Thoracic aorta (tissue), 2 donors: ENCODE measurements around the gene NDRG2. TPM values are rescaled to one million over a fixed set of nuclear protein-coding genes. Genes with fewer than 3 reads are reported as not detected.

Source experiments
- ATAC-seq: fragments of 150-250 bp; one replicate; pipeline ENCODE4 v1.8.0; 2017; ENCODE audit warnings: low read depth; ENCODE audit not compliant: insufficient number of reproducible peaks, low FRiP score
- DNase-seq: peaks from one replicate; pipeline ENCODE4 v3.0.0-alpha.2; 2020; ENCODE audit warnings: low spot score
- H3K27ac ChIP-seq, 2 donors: fragments of 200-600 bp; sonication (generic); 1 replicate in 1 of 2; 2 replicates in 1 of 2; pipeline ENCODE4 v1.5.1; 2016; ENCODE audit warnings: mild to moderate bottlenecking in 2 of 2, moderate library complexity in 2 of 2
- H3K27me3 ChIP-seq: fragments of 200-600 bp; sonication (generic); replicated peaks from 2 replicates; pipeline ENCODE4 v1.6.0; 2016; ENCODE audit warnings: mild to moderate bottlenecking; ENCODE audit not compliant: insufficient read depth
- H3K36me3 ChIP-seq: fragments of 200-600 bp; sonication (generic); one replicate; pipeline ENCODE4 v1.5.1; 2016
- H3K4me1 ChIP-seq, 2 donors: fragments of 200-600 bp; sonication (generic); 1 replicate in 1 of 2; 2 replicates in 1 of 2; pipeline versions ENCODE4 v1.5.1 to v1.6.0; 2016; ENCODE audit warnings: low read depth in 2 of 2, mild to moderate bottlenecking in 1 of 2; ENCODE audit not compliant: control insufficient read depth in 1 of 2
- H3K4me3 ChIP-seq: fragments of 200-600 bp; sonication (generic); 2 replicates; pipeline ENCODE4 v1.5.1; 2016; ENCODE audit warnings: mild to moderate bottlenecking
- H3K9me3 ChIP-seq: fragments of 200-600 bp; sonication (generic); 2 replicates; pipeline ENCODE4 v1.5.1; 2016
- CTCF ChIP-seq: fragments of 200-600 bp; sonication (generic); IDR thresholded peaks from one replicate; pipeline ENCODE4 v1.5.1; 2019; ENCODE audit warnings: antibody characterized with exemption
- total RNA-seq, 2 donors: library from RNA; depleted of rRNA; stranded (reverse); fragments of >200 nt; gene quantifications; one replicate each; pipeline versions ENCODE4 v1.1.0 to v1.2.3, GENCODE V29; 2016

Gene NDRG2
- total RNA-seq, 2 donors from 2014 or later, result 139 TPM

GRCh38 chr14:21040370-21040925 is 15.6 kb upstream of the NDRG2 start:
- peaks cover 13 to 17% of the 10 kb centered on the region in 2 donors for H3K4me1 ChIP-seq
- H3K4me3 ChIP-seq, result no peak overlapping the region
- H3K27ac ChIP-seq, result no peak overlapping the region
- H3K9me3 ChIP-seq, result no peaks in the 10 kb centered on the region
- H3K27me3 ChIP-seq, result no peaks in the 10 kb centered on the region
- ATAC-seq, result no peak
- no peaks in the 10 kb centered on the region for H3K36me3 ChIP-seq
- no peak for DNase-seq
- no peak for TF ChIP-seq CTCF

- Histone ChIP-seq H3K4me3 (no peak overlapping the region), H3K36me3 (no peaks in the 10 kb centered on the region), H3K27me3 (no peaks in the 10 kb centered on the region), H3K27ac (peak overlapping the region; percentile 64 to 68), H3K9me3 (no peaks in the 10 kb centered on the region), H3K4me1 (peaks cover 13 to 17% of the 10 kb centered on the region in 2 donors)
- no peak for ATAC-seq
- DNase-seq, result no peak
- TF ChIP-seq CTCF, result peak; percentile 62
Observed at GRCh38 chr14:21039585-21040369, 14.9 kb upstream of the NDRG2 start.

GRCh38 chr14:21038441-21039422 is 13.9 kb upstream of the NDRG2 start:
- no peaks in the 10 kb centered on the region for H3K36me3 ChIP-seq
- no peaks in the 10 kb centered on the region for H3K27me3 ChIP-seq
- peak overlapping the region; percentile 20 for H3K4me3 ChIP-seq
- TF ChIP-seq CTCF, result no peak
- no peaks in the 10 kb centered on the region for H3K9me3 ChIP-seq
- H3K4me1 ChIP-seq, result peaks cover 13 to 17% of the 10 kb centered on the region in 2 donors
- DNase-seq (no peak), ATAC-seq (no peak)
- H3K27ac ChIP-seq, result peak overlapping the region; percentile 64 to 68

- DNase-seq, result no peak
- no peak overlapping the region for H3K4me3 ChIP-seq
- H3K36me3 ChIP-seq, result no peaks in the 10 kb centered on the region
- H3K4me1 ChIP-seq, result peaks cover 13 to 17% of the 10 kb centered on the region in 2 donors
- H3K9me3 ChIP-seq, result no peaks in the 10 kb centered on the region
- no peaks in the 10 kb centered on the region for H3K27me3 ChIP-seq
- ATAC-seq, result no peak
- TF ChIP-seq CTCF, result no peak
- no peak overlapping the region for H3K27ac ChIP-seq
Observed at GRCh38 chr14:21037156-21037555, 12.3 kb upstream of the NDRG2 start.

- ATAC-seq (no peak), DNase-seq (no peak)
- Histone ChIP-seq H3K4me1 (peaks cover 13 to 17% of the 10 kb centered on the region in 2 donors), H3K27me3 (no peaks in the 10 kb centered on the region), H3K27ac (no peak overlapping the region), H3K9me3 (no peaks in the 10 kb centered on the region), H3K36me3 (no peaks in the 10 kb centered on the region), H3K4me3 (no peak overlapping the region)
- no peak for TF ChIP-seq CTCF
Observed at GRCh38 chr14:21036751-21037150, 11.9 kb upstream of the NDRG2 start.
